ENCODE results near the gene CELF4.

- TF ChIP-seq CTCF (IDR thresholded peaks at IDR 0.05) (no peak), POLR2AphosphoS5 (IDR thresholded peaks at IDR 0.05) (no peak), POLR2A (IDR thresholded peaks at IDR 0.05) (no peak)
These were observed 164.8 kb downstream of the CELF4 start for GRCh38 chr18:37400802-37401201.
